ENCODE data around the gene BIRC5.

BIRC5 gene

GRCh38 chr17:78237401-78238012, 23.5 kb downstream of the BIRC5 start:
- Histone ChIP-seq H4K8ac (ENCODE audit: low read depth, low read length) (no peak overlapping the region), H3K4me2 (ENCODE audit: low read length) (no peak overlapping the region), H3K9ac (ENCODE audit: low read length) (no peak overlapping the region), H2BK120ac (ENCODE audit: insufficient read depth, low read length, poor library complexity) (no peak overlapping the region), H2BK12ac (ENCODE audit: low read length) (no peak overlapping the region), H3K4ac (ENCODE audit: low read depth, low read length) (no peak overlapping the region), H2AFZ (ENCODE audit: insufficient read depth, low read length, poor library complexity) (no peak overlapping the region), H2BK5ac (ENCODE audit: low read depth, low read length, poor library complexity) (no peak overlapping the region), H3K18ac (ENCODE audit: low read length) (no peak overlapping the region), H3K23ac (ENCODE audit: low read length) (no peak overlapping the region), H4K12ac (ENCODE audit: low read depth, low read length) (no peak overlapping the region), H3K79me1 (ENCODE audit: low read length) (no peaks in the 10 kb centered on the region), H3K4me1 (ENCODE audit: control insufficient read depth in 1 of 2, insufficient read depth in 2 of 2, low read length in 2 of 2) (no peaks in the 10 kb centered on the region), H3K79me2 (ENCODE audit: control insufficient read depth, insufficient read depth, low read length, poor library complexity) (no peaks in the 10 kb centered on the region), H3K14ac (ENCODE audit: low read length) (no peak overlapping the region), H3K36me3 (ENCODE audit: control insufficient read depth in 1 of 2, insufficient read depth in 2 of 2, low read length in 2 of 2) (no peaks in the 10 kb centered on the region), H3K4me3 (ENCODE audit: low read depth, low read length) (no peak overlapping the region), H3K9me3 (ENCODE audit: insufficient read depth, low read depth, low read length) (peaks cover 6% of the 10 kb centered on the region), H4K91ac (ENCODE audit: low read depth, low read length) (no peak overlapping the region), H2AK5ac (ENCODE audit: low read length) (no peak overlapping the region), H3K27me3 (ENCODE audit: insufficient read depth, low read length) (peaks cover under 1% of the 10 kb centered on the region), H3K27ac (ENCODE audit: low read depth, low read length) (no peak overlapping the region)
- WGBS (ENCODE audit: extremely low coverage, insufficient coverage, insufficient read length) = no CpG with 5 or more reads among the region's 11 CpGs
- DNase-seq = no peak

- Histone ChIP-seq H3K9me3 (ENCODE audit: insufficient read depth, low read depth, low read length) (peaks cover 6% of the 10 kb centered on the region), H3K9ac (ENCODE audit: low read length) (no peak overlapping the region), H3K36me3 (ENCODE audit: control insufficient read depth in 1 of 2, insufficient read depth in 2 of 2, low read length in 2 of 2) (no peaks in the 10 kb centered on the region), H3K18ac (ENCODE audit: low read length) (no peak overlapping the region), H4K91ac (ENCODE audit: low read depth, low read length) (no peak overlapping the region), H3K27ac (ENCODE audit: low read depth, low read length) (no peak overlapping the region), H3K4me1 (ENCODE audit: control insufficient read depth in 1 of 2, insufficient read depth in 2 of 2, low read length in 2 of 2) (no peaks in the 10 kb centered on the region), H3K23ac (ENCODE audit: low read length) (no peak overlapping the region), H3K4ac (ENCODE audit: low read depth, low read length) (no peak overlapping the region), H3K4me2 (ENCODE audit: low read length) (no peak overlapping the region), H2BK120ac (ENCODE audit: insufficient read depth, low read length, poor library complexity) (no peak overlapping the region), H4K8ac (ENCODE audit: low read depth, low read length) (no peak overlapping the region), H3K79me1 (ENCODE audit: low read length) (no peaks in the 10 kb centered on the region), H3K27me3 (ENCODE audit: insufficient read depth, low read length) (no peaks in the 10 kb centered on the region), H2BK12ac (ENCODE audit: low read length) (no peak overlapping the region), H3K79me2 (ENCODE audit: control insufficient read depth, insufficient read depth, low read length, poor library complexity) (no peaks in the 10 kb centered on the region), H2AFZ (ENCODE audit: insufficient read depth, low read length, poor library complexity) (no peak overlapping the region), H3K4me3 (ENCODE audit: low read depth, low read length) (no peak overlapping the region), H2AK5ac (ENCODE audit: low read length) (no peak overlapping the region), H3K14ac (ENCODE audit: low read length) (no peak overlapping the region), H4K12ac (ENCODE audit: low read depth, low read length) (no peak overlapping the region), H2BK5ac (ENCODE audit: low read depth, low read length, poor library complexity) (no peak overlapping the region)
- DNase-seq = no peak
- WGBS (ENCODE audit: extremely low coverage, insufficient coverage, insufficient read length) = no CpG with 5 or more reads among the region's 20 CpGs
Observed at GRCh38 chr17:78238823-78239488, 24.9 kb downstream of the BIRC5 start.

GRCh38 chr17:78239489-78239931, 25.5 kb downstream of the BIRC5 start:
- Histone ChIP-seq H3K27me3 (ENCODE audit: insufficient read depth, low read length) (no peaks in the 10 kb centered on the region), H3K79me1 (ENCODE audit: low read length) (no peaks in the 10 kb centered on the region), H3K36me3 (ENCODE audit: control insufficient read depth in 1 of 2, insufficient read depth in 2 of 2, low read length in 2 of 2) (no peaks in the 10 kb centered on the region), H4K12ac (ENCODE audit: low read depth, low read length) (no peak overlapping the region), H3K79me2 (ENCODE audit: control insufficient read depth, insufficient read depth, low read length, poor library complexity) (no peaks in the 10 kb centered on the region), H3K18ac (ENCODE audit: low read length) (no peak overlapping the region), H3K4me3 (ENCODE audit: low read depth, low read length) (no peak overlapping the region), H2BK12ac (ENCODE audit: low read length) (no peak overlapping the region), H3K4me2 (ENCODE audit: low read length) (no peak overlapping the region), H3K9ac (ENCODE audit: low read length) (no peak overlapping the region), H4K8ac (ENCODE audit: low read depth, low read length) (no peak overlapping the region), H2BK5ac (ENCODE audit: low read depth, low read length, poor library complexity) (no peak overlapping the region), H3K23ac (ENCODE audit: low read length) (no peak overlapping the region), H2AFZ (ENCODE audit: insufficient read depth, low read length, poor library complexity) (no peak overlapping the region), H2AK5ac (ENCODE audit: low read length) (no peak overlapping the region), H3K14ac (ENCODE audit: low read length) (no peak overlapping the region), H3K4me1 (ENCODE audit: control insufficient read depth in 1 of 2, insufficient read depth in 2 of 2, low read length in 2 of 2) (no peaks in the 10 kb centered on the region), H3K27ac (ENCODE audit: low read depth, low read length) (no peak overlapping the region), H4K91ac (ENCODE audit: low read depth, low read length) (no peak overlapping the region), H3K9me3 (ENCODE audit: insufficient read depth, low read depth, low read length) (peaks cover 6% of the 10 kb centered on the region), H3K4ac (ENCODE audit: low read depth, low read length) (no peak overlapping the region), H2BK120ac (ENCODE audit: insufficient read depth, low read length, poor library complexity) (no peak overlapping the region)
- WGBS (ENCODE audit: extremely low coverage, insufficient coverage, insufficient read length) = no CpG with 5 or more reads among the region's 9 CpGs
- no peak for DNase-seq

- H2BK12ac ChIP-seq (ENCODE audit: low read length) = no peak overlapping the region
- no peak overlapping the region for H3K18ac ChIP-seq (ENCODE audit: low read length)
- no CpG with 5 or more reads among the region's 12 CpGs for WGBS (ENCODE audit: extremely low coverage, insufficient coverage, insufficient read length)
- no peak overlapping the region for H3K14ac ChIP-seq (ENCODE audit: low read length)
- H4K91ac ChIP-seq (ENCODE audit: low read depth, low read length) = no peak overlapping the region
- H3K4me1 ChIP-seq (ENCODE audit: control insufficient read depth in 1 of 2, insufficient read depth in 2 of 2, low read length in 2 of 2) = no peaks in the 10 kb centered on the region
- H3K27ac ChIP-seq (ENCODE audit: low read depth, low read length) = no peak overlapping the region
- no peak overlapping the region for H2BK120ac ChIP-seq (ENCODE audit: insufficient read depth, low read length, poor library complexity)
- H4K12ac ChIP-seq (ENCODE audit: low read depth, low read length) = no peak overlapping the region
- no peaks in the 10 kb centered on the region for H3K27me3 ChIP-seq (ENCODE audit: insufficient read depth, low read length)
- H2AFZ ChIP-seq (ENCODE audit: insufficient read depth, low read length, poor library complexity) = no peak overlapping the region
- H2AK5ac ChIP-seq (ENCODE audit: low read length) = no peak overlapping the region
- no peak overlapping the region for H3K4ac ChIP-seq (ENCODE audit: low read depth, low read length)
- DNase-seq = no peak
- H3K9me3 ChIP-seq (ENCODE audit: insufficient read depth, low read depth, low read length) = peaks cover 6% of the 10 kb centered on the region
- no peak overlapping the region for H3K9ac ChIP-seq (ENCODE audit: low read length)
- H4K8ac ChIP-seq (ENCODE audit: low read depth, low read length) = no peak overlapping the region
- no peak overlapping the region for H3K4me3 ChIP-seq (ENCODE audit: low read depth, low read length)
- no peak overlapping the region for H2BK5ac ChIP-seq (ENCODE audit: low read depth, low read length, poor library complexity)
- H3K36me3 ChIP-seq (ENCODE audit: control insufficient read depth in 1 of 2, insufficient read depth in 2 of 2, low read length in 2 of 2) = no peaks in the 10 kb centered on the region
- no peaks in the 10 kb centered on the region for H3K79me2 ChIP-seq (ENCODE audit: control insufficient read depth, insufficient read depth, low read length, poor library complexity)
- H3K4me2 ChIP-seq (ENCODE audit: low read length) = no peak overlapping the region
- H3K79me1 ChIP-seq (ENCODE audit: low read length) = no peaks in the 10 kb centered on the region
- no peak overlapping the region for H3K23ac ChIP-seq (ENCODE audit: low read length)
Observed at GRCh38 chr17:78240012-78240655, 26.1 kb downstream of the BIRC5 start.

Measured in trophoblast cell (in vitro differentiated cells and primary cell).